Activated B cell treated with CpG ODN at 0.5 μM for 24 hours (primary cell): ENCODE data around the gene PPP3CB. TPM values are rescaled to one million over a fixed set of nuclear protein-coding genes. Genes with fewer than 3 reads are reported as not detected.

ENCODE experiments used
- ATAC-seq: fragments of 200-7000 bp; cut with Tn5 transposase; one replicate; pipeline ENCODE4 v1.10.0; 2021; ENCODE audit warnings: low read depth, mild to moderate bottlenecking, moderate library complexity
- CTCF ChIA-PET: fragments of 350-600 bp; sonication (Branson Sonifier 250); formaldehyde crosslinking; loops from one replicate; lab custom pipeline; 2021; ENCODE audit warnings: antibody characterized with exemption; lab: Charles Lee
- POLR2A ChIA-PET: fragments of 350-600 bp; sonication (Branson Sonifier 250); formaldehyde crosslinking; loops from one replicate; lab custom pipeline; 2021; ENCODE audit warnings: antibody characterized with exemption; lab: Charles Lee
- DNase-seq: peaks from one replicate; pipeline ENCODE4 v3.0.0; 2022
- H3K27ac Mint-ChIP-seq: one replicate; pipeline ENCODE4 v1.8.0; 2020; ENCODE audit warnings: mixed read lengths
- H3K27me3 Mint-ChIP-seq: one replicate; pipeline ENCODE4 v1.8.0; 2021; ENCODE audit warnings: mixed read lengths
- H3K36me3 Mint-ChIP-seq: one replicate; pipeline ENCODE4 v1.8.0; 2021; ENCODE audit warnings: low read depth, mixed read lengths
- H3K4me1 Mint-ChIP-seq: one replicate; pipeline ENCODE4 v1.8.0; 2021; ENCODE audit warnings: mixed read lengths
- H3K4me3 Mint-ChIP-seq: one replicate; pipeline ENCODE4 v1.8.0; 2020; ENCODE audit warnings: mild to moderate bottlenecking, mixed read lengths
- H3K9me3 Mint-ChIP-seq: one replicate; pipeline ENCODE4 v1.8.0; 2020; ENCODE audit warnings: mixed read lengths
- CTCF ChIP-seq: fragments of 200-600 bp; IDR thresholded peaks from one replicate; pipeline ENCODE4 v1.8.0; 2022; ENCODE audit warnings: antibody characterized with exemption, mild to moderate bottlenecking
- intact Hi-C: fragments of 100-400 bp; cut with micrococcal nuclease; formaldehyde crosslinking; loops from one replicate; pipeline ENCODE4 v1.15.1; 2024
- total RNA-seq: library from RNA; stranded (reverse); gene quantifications from 2 replicates; pipeline ENCODE4 v1.2.3, GENCODE V29; 2022

Gene PPP3CB
- total RNA-seq, 1 donor from 2014 or later = 43.3 TPM

GRCh38 chr10:73471226-73471625 is 24.6 kb downstream of the PPP3CB start:
- no peaks in the 10 kb centered on the region for H3K27me3 Mint-ChIP-seq
- POLR2A ChIA-PET = interaction anchor here (0.6 kb wide), 1 partner anchor 11 kb away, joined by 10 read pairs; no protein-coding TSS in a partner anchor
- H3K36me3 Mint-ChIP-seq = peaks cover 71% of the 10 kb centered on the region
- CTCF ChIA-PET = no interaction called here
- ATAC-seq (no peak), DNase-seq (no peak)
- no peak overlapping the region for H3K27ac Mint-ChIP-seq
- H3K4me3 Mint-ChIP-seq = no peak overlapping the region
- H3K4me1 Mint-ChIP-seq = peaks cover 19% of the 10 kb centered on the region
- no peak for TF ChIP-seq CTCF
- no peaks in the 10 kb centered on the region for H3K9me3 Mint-ChIP-seq
- intact Hi-C loops = no loop called here

GRCh38 chr10:73469579-73469978 is 26.2 kb downstream of the PPP3CB start:
- ChIA-PET POLR2A (interaction anchor here (1.8 kb wide), 1 partner anchor 26 kb away, joined by 8 read pairs; the partner anchor contains the start of gene PPP3CB), CTCF (no interaction called here)
- Mint-ChIP-seq H3K4me1 (peaks cover 19% of the 10 kb centered on the region), H3K36me3 (peaks cover 72% of the 10 kb centered on the region), H3K27me3 (no peaks in the 10 kb centered on the region), H3K27ac (peak overlapping the region; percentile 0), H3K4me3 (no peak overlapping the region), H3K9me3 (no peaks in the 10 kb centered on the region)
- no peak for DNase-seq
- TF ChIP-seq CTCF = no peak
- no peak for ATAC-seq
- intact Hi-C loops = no loop called here

DNA sequence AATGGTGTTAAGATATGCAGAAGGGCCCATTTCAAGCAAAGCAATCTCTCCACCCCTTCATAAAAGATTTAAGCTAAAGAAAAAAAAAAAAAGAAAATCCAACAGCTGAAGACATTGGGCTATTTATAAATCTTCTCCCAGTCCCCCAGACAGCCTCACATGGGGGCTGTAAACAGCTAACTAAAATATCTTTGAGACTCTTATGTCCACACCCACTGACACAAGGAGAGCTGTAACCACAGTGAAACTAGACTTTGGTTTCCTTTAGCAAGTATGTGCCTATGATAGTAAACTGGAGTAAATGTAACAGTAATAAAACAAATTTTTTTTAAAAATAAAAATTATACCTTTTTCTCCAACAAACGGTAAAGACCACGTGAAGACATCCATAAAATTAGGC is 28.6 kb downstream of the PPP3CB start:
- Mint-ChIP-seq H3K4me1 (peaks cover 13% of the 10 kb centered on the region), H3K27ac (no peak overlapping the region), H3K27me3 (no peaks in the 10 kb centered on the region), H3K9me3 (no peaks in the 10 kb centered on the region), H3K36me3 (peaks cover 71% of the 10 kb centered on the region), H3K4me3 (no peak overlapping the region)
- DNase-seq (no peak), ATAC-seq (no peak)
- intact Hi-C loops = no loop called here
- ChIA-PET CTCF (no interaction called here), POLR2A (interaction anchor here (0.5 kb wide), 1 partner anchor 337 kb away, joined by 3 read pairs; no protein-coding TSS in a partner anchor)
- no peak for TF ChIP-seq CTCF

DNA sequence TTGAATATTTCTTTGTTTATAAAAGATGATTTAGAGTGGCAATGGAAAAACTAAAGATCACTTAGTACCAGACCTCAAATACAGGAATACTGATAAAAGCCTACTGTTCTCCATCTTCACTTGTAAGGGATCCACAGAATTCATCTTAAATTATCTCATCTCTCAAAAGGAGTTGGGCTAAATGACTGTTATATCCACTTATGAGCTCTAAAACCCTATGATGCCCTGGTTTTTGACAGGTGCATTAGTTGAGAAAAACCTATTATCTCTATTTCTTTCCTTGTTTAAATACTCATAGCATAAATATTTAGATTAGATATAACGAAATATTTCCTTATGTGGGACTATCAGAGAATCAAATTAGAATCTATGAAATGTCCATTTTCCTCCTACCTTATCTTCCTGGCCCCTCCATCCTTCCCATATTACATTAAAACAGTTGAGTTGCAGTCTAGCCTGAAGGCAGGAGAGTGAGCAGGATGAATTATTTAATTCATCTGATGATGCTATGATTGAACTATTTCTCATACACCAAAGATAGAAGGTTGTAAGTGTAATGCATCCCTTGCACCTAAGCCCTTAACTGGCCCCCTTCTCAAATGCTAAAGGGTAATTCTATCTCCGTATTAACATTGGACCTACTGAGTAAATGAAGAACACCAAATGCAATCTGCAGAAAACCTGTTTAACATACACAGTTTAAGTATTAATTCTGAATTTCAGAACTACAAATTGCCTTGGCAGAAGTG is 29.7 kb downstream of the PPP3CB start:
- Mint-ChIP-seq H3K36me3 (peaks cover 68% of the 10 kb centered on the region), H3K4me3 (no peak overlapping the region), H3K4me1 (peaks cover 13% of the 10 kb centered on the region), H3K9me3 (no peaks in the 10 kb centered on the region), H3K27me3 (no peaks in the 10 kb centered on the region), H3K27ac (no peak overlapping the region)
- intact Hi-C loops = no loop called here
- POLR2A ChIA-PET = no interaction called here
- CTCF ChIA-PET = no interaction called here
- ATAC-seq (no peak), DNase-seq (no peak)
- no peak for TF ChIP-seq CTCF

- ChIA-PET CTCF (no interaction called here), POLR2A (no interaction called here)
- no peaks in the 10 kb centered on the region for H3K9me3 Mint-ChIP-seq
- peaks cover 38% of the 10 kb centered on the region for H3K36me3 Mint-ChIP-seq
- ATAC-seq (no peak), DNase-seq (no peak)
- no peak overlapping the region for H3K4me3 Mint-ChIP-seq
- no peaks in the 10 kb centered on the region for H3K4me1 Mint-ChIP-seq
- intact Hi-C loops = no loop called here
- no peak overlapping the region for H3K27ac Mint-ChIP-seq
- H3K27me3 Mint-ChIP-seq = no peaks in the 10 kb centered on the region
- TF ChIP-seq CTCF = no peak
Observed at GRCh38 chr10:73460897-73461296, 34.9 kb downstream of the PPP3CB start.
